K562 (cell line): ENCODE measurements around the gene TRAF3. TPM values are rescaled to one million over a fixed set of nuclear protein-coding genes. Genes with fewer than 3 reads are reported as not detected.

Experiments used
- ATAC-seq: fragments of 200-7000 bp; cut with Tn5 transposase; 3 replicates; pipeline ENCODE4 v1.9.1; 2020; ENCODE audit warnings: moderate library complexity
- BruUV-seq: library from RNA; stranded (reverse); fragments of 400-500 nt; replicated peaks from 2 replicates; lab custom pipeline; 2021; lab: Mats Ljungman, UMichigan
- CTCF ChIA-PET: fragments of 300-600 bp; formaldehyde crosslinking; extraction: SDS; loops from one replicate; lab custom pipeline; 2021; ENCODE audit warnings: low intra/inter-chr PET ratio; lab: Yijun Ruan, JAX
- POLR2A ChIA-PET: fragments of 300-600, 350-650 bp; sonication (Branson Sonifier 250); formaldehyde crosslinking; extraction: SDS; loops from one replicate; lab custom pipeline; 2021; ENCODE audit warnings: antibody characterized with exemption, inconsistent platforms; lab: Yijun Ruan, JAX
- DNase-seq, 4 experiments: peaks; one replicate each; pipeline versions ENCODE4 v3.0.0 to v3.0.0-alpha.2; 2011 to 2018; ENCODE audit warnings: low spot score in 3 of 4, mixed read lengths in 3 of 4; ENCODE audit errors: extremely low read depth in 1 of 4
- FAIRE-seq: peaks from 2 replicates; lab custom pipeline; 2011; peaks lifted over from hg19 to GRCh38; lab: Jason Lieb, UNC
- H2AFZ ChIP-seq: 2 replicates; pipeline ENCODE4 v1.6.0; 2011; ENCODE audit warnings: low read depth, low read length, control low read depth, inconsistent platforms
- H3K27ac ChIP-seq: fragments of 200-600 bp; 3 replicates; pipeline ENCODE4 v1.8.0; 2011; ENCODE audit warnings: low read depth, mild to moderate bottlenecking, control low read depth, inconsistent platforms, low read length, moderate library complexity, mixed read lengths; ENCODE audit errors: extremely low read depth
- H3K27me3 ChIP-seq, 2 experiments: fragments of 300-600 bp in 1 of 2; 2 replicates in 1 of 2; 3 replicates in 1 of 2; pipeline versions ENCODE4 v1.6.0 to v1.8.0; 2011; ENCODE audit warnings: inconsistent platforms in 2 of 2, low read length in 2 of 2, mild to moderate bottlenecking in 1 of 2, mixed read lengths in 1 of 2, moderate library complexity in 1 of 2; ENCODE audit not compliant: control insufficient read depth in 2 of 2, insufficient read depth in 2 of 2
- H3K36me3 ChIP-seq: fragments of 300-600 bp; 3 replicates; pipeline ENCODE4 v1.8.0; 2011; ENCODE audit warnings: mild to moderate bottlenecking, low read length, inconsistent platforms; ENCODE audit not compliant: control insufficient read depth, insufficient read depth
- H3K4me1 ChIP-seq, 2 experiments: fragments of 200-600 bp in 1 of 2; replicated peaks in 1 of 2; 2 replicates in 1 of 2; 3 replicates in 1 of 2; pipeline versions ENCODE4 v1.5.1 to v1.8.0; 2011; ENCODE audit warnings: inconsistent platforms in 2 of 2, low read length in 2 of 2, mild to moderate bottlenecking in 1 of 2, mixed read lengths in 1 of 2, moderate library complexity in 1 of 2; ENCODE audit not compliant: control insufficient read depth in 2 of 2, insufficient read depth in 2 of 2
- H3K4me2 ChIP-seq: 2 replicates; pipeline ENCODE4 v1.6.1; 2011; ENCODE audit warnings: low read length, control low read depth, inconsistent platforms, mixed read lengths; ENCODE audit not compliant: insufficient read depth
- H3K4me3 ChIP-seq: fragments of 200-600 bp; sonication (generic), shearing (Covaris generic); 2 replicates; pipeline ENCODE4 v1.5.1; 2016; ENCODE audit warnings: control low read depth, inconsistent platforms
- H3K79me2 ChIP-seq: fragments of 200-600 bp; 3 replicates; pipeline ENCODE4 v1.8.0; 2011; ENCODE audit warnings: low read length, inconsistent platforms; ENCODE audit not compliant: control insufficient read depth, insufficient read depth
- H3K9ac ChIP-seq, 2 experiments: 2 replicates each; pipeline versions ENCODE4 v1.6.0 to v1.6.1; 2011; ENCODE audit warnings: low read depth in 2 of 2, low read length in 2 of 2, control low read depth in 1 of 2, inconsistent platforms in 1 of 2, mild to moderate bottlenecking in 1 of 2, mixed read lengths in 1 of 2; ENCODE audit not compliant: insufficient read depth in 1 of 2
- H3K9me1 ChIP-seq: one replicate; pipeline ENCODE4 v1.6.0; 2011; ENCODE audit warnings: inconsistent platforms, mild to moderate bottlenecking, low read length, moderate library complexity; ENCODE audit not compliant: control insufficient read depth, insufficient read depth
- H3K9me3 ChIP-seq: replicated peaks from 2 replicates; pipeline ENCODE4 v1.5.1; 2011; ENCODE audit warnings: low read depth, low read length, inconsistent platforms; ENCODE audit not compliant: control insufficient read depth, insufficient read depth
- H4K20me1 ChIP-seq: replicated peaks from 2 replicates; pipeline ENCODE4 v1.6.1; 2011; ENCODE audit warnings: low read length, inconsistent platforms, mixed read lengths; ENCODE audit not compliant: control insufficient read depth, insufficient read depth
- CEBPG ChIP-seq, 3 experiments: fragments of 200-800 bp in 1 of 3; sonication (Bioruptor generic) in 1 of 3; sonication (generic) in 1 of 3; formaldehyde crosslinking in 1 of 3; IDR thresholded peaks in 2 of 3; conservative IDR thresholded peaks in 1 of 3; 2 replicates each; pipeline versions ENCODE4 v1.6.1 to v1.8.0; 2016 to 2022; ENCODE audit warnings: missing compliant biosample characterization in 2 of 3, missing genetic modification characterization in 2 of 3, mild to moderate bottlenecking in 1 of 3, missing genetic modification reagents in 1 of 3
- ILF3 ChIP-seq: fragments of 450-650 bp; IDR thresholded peaks from 2 replicates; pipeline ENCODE4 v1.6.1; 2018; ENCODE audit warnings: antibody characterized with exemption, mild to moderate bottlenecking, moderate library complexity, borderline replicate concordance
- NFE2L1 ChIP-seq: fragments of 450-650 bp; IDR thresholded peaks from 2 replicates; pipeline ENCODE4 v1.6.1; 2016; ENCODE audit warnings: missing genetic modification characterization, low read depth, mild to moderate bottlenecking, missing compliant biosample characterization, moderate library complexity, borderline replicate concordance
- NFXL1 ChIP-seq: fragments of 450-650 bp; formaldehyde crosslinking; IDR thresholded peaks from 2 replicates; pipeline ENCODE4 v1.4.0; 2021; ENCODE audit warnings: mild to moderate bottlenecking
- POLR2H ChIP-seq: IDR thresholded peaks from 2 replicates; pipeline ENCODE4 v1.6.1; 2016; ENCODE audit warnings: missing genetic modification characterization, low read depth, mild to moderate bottlenecking, control low read depth, missing compliant biosample characterization, moderate library complexity
- TCF7 ChIP-seq: sonication (generic); IDR thresholded peaks from 2 replicates; pipeline ENCODE4 v1.6.1; 2016; ENCODE audit warnings: antibody characterized with exemption, borderline replicate concordance
- TOE1 ChIP-seq, 2 experiments: fragments of 450-650 bp in 1 of 2; sonication (generic) in 1 of 2; formaldehyde crosslinking in 1 of 2; IDR thresholded peaks; 2 replicates each; pipeline versions ENCODE4 v1.7.1 to v1.8.0; 2016 to 2022; ENCODE audit warnings: borderline replicate concordance in 2 of 2, mild to moderate bottlenecking in 2 of 2, antibody characterized with exemption in 1 of 2, inconsistent platforms in 1 of 2, low read depth in 1 of 2, missing genetic modification reagents in 1 of 2, moderate library complexity in 1 of 2
- YY1 ChIP-seq, 3 experiments: IDR thresholded peaks; 2 replicates each; pipeline ENCODE4 v1.6.1; 2011; ENCODE audit warnings: low read length in 2 of 3, mild to moderate bottlenecking in 2 of 3, moderate library complexity in 2 of 3, borderline replicate concordance in 1 of 3, control low read depth in 1 of 3, low read depth in 1 of 3; ENCODE audit not compliant: insufficient read depth in 3 of 3, insufficient replicate concordance in 2 of 3, control insufficient read depth in 1 of 3, insufficient read length in 1 of 3; ENCODE audit errors: extremely low read depth in 1 of 3
- ZFX ChIP-seq: sonication (generic); formaldehyde crosslinking; IDR thresholded peaks from 2 replicates; pipeline ENCODE4 v1.8.0; 2022; ENCODE audit warnings: mild to moderate bottlenecking, missing genetic modification reagents, moderate library complexity
- ZNF507 ChIP-seq: conservative IDR thresholded peaks from 2 replicates; pipeline ENCODE4 v1.6.1; 2017; ENCODE audit warnings: missing genetic modification characterization, missing compliant biosample characterization
- WGBS: fragments of 100-300 bp; shearing (Covaris generic); methylation state at CpG from one replicate; pipeline ENCODE4 v1.1.6; 2016; ENCODE audit warnings: low coverage, mixed read lengths; ENCODE audit not compliant: insufficient coverage; ENCODE audit errors: missing lambda C conversion rate; 5-methylcytosine and 5-hydroxymethylcytosine counted together
- in situ Hi-C: fragments of 300-500 bp; cut with MboI; formaldehyde crosslinking; loops from 4 replicates; pipeline ENCODE4 v1.15.0; 2018; ENCODE audit warnings: inconsistent platforms, mixed read lengths
- intact Hi-C: fragments of 100-400 bp; cut with micrococcal nuclease; formaldehyde crosslinking; loops from 2 replicates; pipeline ENCODE4 v1.14.2; 2022
- polyA plus RNA-seq, 8 experiments: library from polyadenylated mRNA; depleted of rRNA in 4 of 8; stranded (reverse) in 5 of 8; unstranded in 3 of 8; fragments of >200 nt; fragmentation: Nextera tagmentation in 2 of 8; fragmentation: Illumina TruSeq in 1 of 8; extraction: Ambion mirVana in 2 of 8; extraction: Trizol in 1 of 8; gene quantifications; 2 replicates each; pipeline versions ENCODE4 v1.2.1 to v1.2.3, GENCODE V29; 2011 to 2014; ENCODE audit warnings: inconsistent platforms in 1 of 8, missing spikeins in 1 of 8
- total RNA-seq, 7 experiments: library from RNA; depleted of rRNA in 6 of 7; stranded (reverse); fragments of >200 nt in 6 of 7; fragmentation: Illumina TruSeq in 2 of 7; extraction: Trizol in 2 of 7; gene quantifications; 2 replicates each; pipeline versions ENCODE4 v1.2.1 to v1.2.3, GENCODE V29; 2011 to 2021; ENCODE audit warnings: low replicate concordance in 1 of 7
- TF ChIP-seq, protein P1 (sequence below): fragments of 450-650 bp; IDR thresholded peaks from 2 replicates; pipeline ENCODE4 v1.6.1; 2017; ENCODE audit warnings: antibody characterized with exemption, mild to moderate bottlenecking
- TF ChIP-seq, protein P2 (sequence below): fragments of 450-650 bp; formaldehyde crosslinking; IDR thresholded peaks from 2 replicates; pipeline ENCODE4 v1.4.0; 2022; ENCODE audit warnings: missing genetic modification characterization

The TRAF3 gene
- total and polyA plus RNA-seq, 9 of the 15 experiments (the other 6 are each of a cell fraction or from before 2014, with no cell fraction given) = 0.52 to 21.3 (median 9.9) TPM

DNA sequence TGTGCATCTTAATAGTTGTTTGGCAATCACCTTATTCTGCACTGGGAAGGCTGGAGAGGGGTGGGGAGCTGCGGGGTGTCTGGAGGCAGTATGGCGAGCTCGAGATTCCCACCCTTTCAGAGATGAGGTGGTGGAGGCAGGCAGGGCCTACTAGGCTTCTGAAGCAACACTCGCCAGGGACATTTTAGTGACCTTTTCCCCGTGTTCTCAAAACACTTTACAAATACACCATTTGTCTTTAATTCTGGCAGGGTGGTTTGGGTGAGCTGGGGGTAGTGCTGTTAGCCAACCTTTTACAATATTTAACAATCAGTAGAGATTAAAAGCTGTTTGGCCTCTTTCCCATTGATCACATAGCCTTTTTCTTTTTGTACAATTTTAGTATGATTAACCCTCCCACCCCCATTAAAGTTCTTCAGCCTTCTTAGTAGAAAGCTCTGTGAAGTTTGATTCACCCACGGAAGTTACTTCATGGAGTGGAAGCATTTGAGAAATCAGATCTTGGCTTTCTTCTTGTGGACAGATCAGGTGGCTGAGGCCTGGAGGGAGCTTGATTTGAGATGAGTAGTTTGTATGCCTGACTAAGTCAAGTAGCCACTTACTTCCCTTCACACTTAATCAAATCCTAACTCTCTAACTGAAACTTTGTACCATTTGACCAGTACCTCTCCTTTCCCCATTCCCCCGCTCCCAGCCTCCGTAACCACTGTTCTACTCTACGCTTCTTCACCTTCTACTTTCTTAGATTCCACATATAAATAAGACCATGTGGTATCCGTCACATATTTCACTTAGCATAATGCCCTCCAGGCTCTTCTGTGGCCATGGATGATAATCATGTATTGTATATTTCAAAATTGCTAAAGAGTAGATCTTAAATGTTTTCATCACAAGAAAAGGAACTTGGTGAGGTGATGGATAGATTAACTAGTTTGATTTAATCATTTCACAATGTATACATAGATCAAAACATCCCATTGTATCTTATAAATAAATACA, 41.0 kb downstream of the TRAF3 start:
- FAIRE-seq = no peak
- no peak overlapping the region for H3K4me3 ChIP-seq
- no peaks in the 10 kb centered on the region for H3K9me3 ChIP-seq
- no peak for ATAC-seq
- ChIA-PET CTCF (no interaction called here), POLR2A (interaction anchor here (0.6 to 1.1 kb wide), 2 partner anchors 12 to 15 kb away, joined by 3 read pairs; no protein-coding TSS in a partner anchor)
- BruUV-seq = no TSS peak
- 74% methylated on average over 10 of the region's 10 CpGs for WGBS
- no peak overlapping the region for H3K27ac ChIP-seq
- H4K20me1 ChIP-seq = no peaks in the 10 kb centered on the region; the same call in none of the 2 replicates
- no peaks in the 10 kb centered on the region for H3K36me3 ChIP-seq
- no peaks in the 10 kb centered on the region for H3K27me3 ChIP-seq
- no peak for DNase-seq
- peaks cover 24% of the 10 kb centered on the region for H3K79me2 ChIP-seq
- intact Hi-C loops = no loop called here
- no peak overlapping the region for H3K4me2 ChIP-seq
- no peaks in the 10 kb centered on the region for H3K9me1 ChIP-seq
- H3K4me1 ChIP-seq = peaks cover 0 to 4% of the 10 kb centered on the region in 2 experiments; a peak in 2 of 5 replicates
- no peak overlapping the region for H3K9ac ChIP-seq
- H2AFZ ChIP-seq = no peak overlapping the region
- in situ Hi-C loops = no loop called here
- TF ChIP-seq TCF7 (no peak), NFXL1 (CRISPR knock-in tag) (no peak), ZNF507 (tag) (no peak), POLR2H (no peak), TOE1 (IDR thresholded peaks at IDR 0.05; ENCODE audit: borderline replicate concordance) (no peak), TOE1 (CRISPR knock-in tag; IDR thresholded peaks at IDR 0.05; ENCODE audit: borderline replicate concordance, low read depth) (no peak), ILF3 (no peak), ZFX (CRISPR knock-in tag) (no peak), NFE2L1 (tag) (no peak), YY1 (IDR thresholded peaks at IDR 0.05; ENCODE audit: borderline replicate concordance in 1 of 3, control insufficient read depth in 1 of 3, extremely low read depth in 1 of 3, insufficient read depth in 3 of 3, insufficient read length in 1 of 3, insufficient replicate concordance in 2 of 3, low read depth in 1 of 3, low read length in 2 of 3) (no peak), CEBPG (CRISPR knock-in tag; IDR thresholded peaks at IDR 0.05) (no peak), CEBPG (tag; conservative IDR thresholded peaks at IDR 0.05 in 1 of 2, IDR thresholded peaks at IDR 0.05 in 1 of 2) (no peak)
- TF ChIP-seq, protein P1, sequence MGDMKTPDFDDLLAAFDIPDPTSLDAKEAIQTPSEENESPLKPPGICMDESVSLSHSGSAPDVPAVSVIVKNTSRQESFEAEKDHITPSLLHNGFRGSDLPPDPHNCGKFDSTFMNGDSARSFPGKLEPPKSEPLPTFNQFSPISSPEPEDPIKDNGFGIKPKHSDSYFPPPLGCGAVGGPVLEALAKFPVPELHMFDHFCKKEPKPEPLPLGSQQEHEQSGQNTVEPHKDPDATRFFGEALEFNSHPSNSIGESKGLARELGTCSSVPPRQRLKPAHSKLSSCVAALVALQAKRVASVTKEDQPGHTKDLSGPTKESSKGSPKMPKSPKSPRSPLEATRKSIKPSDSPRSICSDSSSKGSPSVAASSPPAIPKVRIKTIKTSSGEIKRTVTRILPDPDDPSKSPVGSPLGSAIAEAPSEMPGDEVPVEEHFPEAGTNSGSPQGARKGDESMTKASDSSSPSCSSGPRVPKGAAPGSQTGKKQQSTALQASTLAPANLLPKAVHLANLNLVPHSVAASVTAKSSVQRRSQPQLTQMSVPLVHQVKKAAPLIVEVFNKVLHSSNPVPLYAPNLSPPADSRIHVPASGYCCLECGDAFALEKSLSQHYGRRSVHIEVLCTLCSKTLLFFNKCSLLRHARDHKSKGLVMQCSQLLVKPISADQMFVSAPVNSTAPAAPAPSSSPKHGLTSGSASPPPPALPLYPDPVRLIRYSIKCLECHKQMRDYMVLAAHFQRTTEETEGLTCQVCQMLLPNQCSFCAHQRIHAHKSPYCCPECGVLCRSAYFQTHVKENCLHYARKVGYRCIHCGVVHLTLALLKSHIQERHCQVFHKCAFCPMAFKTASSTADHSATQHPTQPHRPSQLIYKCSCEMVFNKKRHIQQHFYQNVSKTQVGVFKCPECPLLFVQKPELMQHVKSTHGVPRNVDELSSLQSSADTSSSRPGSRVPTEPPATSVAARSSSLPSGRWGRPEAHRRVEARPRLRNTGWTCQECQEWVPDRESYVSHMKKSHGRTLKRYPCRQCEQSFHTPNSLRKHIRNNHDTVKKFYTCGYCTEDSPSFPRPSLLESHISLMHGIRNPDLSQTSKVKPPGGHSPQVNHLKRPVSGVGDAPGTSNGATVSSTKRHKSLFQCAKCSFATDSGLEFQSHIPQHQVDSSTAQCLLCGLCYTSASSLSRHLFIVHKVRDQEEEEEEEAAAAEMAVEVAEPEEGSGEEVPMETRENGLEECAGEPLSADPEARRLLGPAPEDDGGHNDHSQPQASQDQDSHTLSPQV = no peak
- TF ChIP-seq, protein P2, sequence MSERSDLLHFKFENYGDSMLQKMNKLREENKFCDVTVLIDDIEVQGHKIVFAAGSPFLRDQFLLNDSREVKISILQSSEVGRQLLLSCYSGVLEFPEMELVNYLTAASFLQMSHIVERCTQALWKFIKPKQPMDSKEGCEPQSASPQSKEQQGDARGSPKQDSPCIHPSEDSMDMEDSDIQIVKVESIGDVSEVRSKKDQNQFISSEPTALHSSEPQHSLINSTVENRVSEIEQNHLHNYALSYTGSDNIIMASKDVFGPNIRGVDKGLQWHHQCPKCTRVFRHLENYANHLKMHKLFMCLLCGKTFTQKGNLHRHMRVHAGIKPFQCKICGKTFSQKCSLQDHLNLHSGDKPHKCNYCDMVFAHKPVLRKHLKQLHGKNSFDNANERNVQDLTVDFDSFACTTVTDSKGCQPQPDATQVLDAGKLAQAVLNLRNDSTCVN = no peak
